ENCODE measurements around the gene CACNA1C. TPM values are rescaled to one million over a fixed set of nuclear protein-coding genes. Genes with fewer than 3 reads are reported as not detected.

Gene CACNA1C
- polyA plus RNA-seq, 1 of the 3 experiments (the other 2 are of a cell fraction): 1.5 TPM

- Histone ChIP-seq H4K20me1 (ENCODE audit: insufficient read depth) (no peaks in the 10 kb centered on the region), H3K9me3 (no peaks in the 10 kb centered on the region), H3K4me3 (ENCODE audit: low read depth in 2 of 2, low read length in 1 of 2) (no peak overlapping the region), H3K4me1 (ENCODE audit: control insufficient read depth in 1 of 2, insufficient read depth in 2 of 2, low read depth in 1 of 2, low read length in 1 of 2) (peaks cover 2 to 21% of the 10 kb centered on the region in 2 experiments; a peak in 2 of 4 replicates), H3K36me3 (replicated peaks in 1 of 2; ENCODE audit: control insufficient read depth in 1 of 2, insufficient read depth in 2 of 2, low read length in 1 of 2) (no peaks in the 10 kb centered on the region), H3F3A (replicated peaks; ENCODE audit: insufficient read depth) (no peaks in the 10 kb centered on the region), H3K27ac (ENCODE audit: low read depth in 2 of 2, low read length in 1 of 2) (no peak overlapping the region), H2AFZ (ENCODE audit: low read depth) (no peak overlapping the region), H3K4me2 (peak overlapping the region; percentile 52; the same call in 1 of the 2 replicates), H3K9me2 (no peaks in the 10 kb centered on the region), H3K27me3 (ENCODE audit: insufficient read depth) (no peaks in the 10 kb centered on the region), H3K79me2 (ENCODE audit: insufficient read depth) (no peaks in the 10 kb centered on the region), H3K9ac (no peak overlapping the region)
- POLR2A ChIA-PET: no interaction called here
- CTCF ChIA-PET: interaction anchor here (1.5 kb wide), 1 partner anchor 198 kb away, joined by 3 read pairs; no protein-coding TSS in a partner anchor
- TF ChIP-seq USF1 (IDR thresholded peaks at IDR 0.05; ENCODE audit: borderline replicate concordance, low read depth): no peak
- no peak for TF ChIP-seq MEF2A (IDR thresholded peaks at IDR 0.05; ENCODE audit: borderline replicate concordance, low read depth)
- TF ChIP-seq USF2 (IDR thresholded peaks at IDR 0.05; ENCODE audit: borderline replicate concordance, low read depth, low read length): no peak
- no peak for TF ChIP-seq FOXM1 (IDR thresholded peaks at IDR 0.05; ENCODE audit: low read depth)
- TF ChIP-seq PBX3 (IDR thresholded peaks at IDR 0.05): no peak
- no peak for DNase-seq
- WGBS (ENCODE audit: low lambda C conversion rate): 89% methylated on average over 5 of the region's 5 CpGs
Measured at GRCh38 chr12:2385529-2385928, 332.7 kb downstream of the CACNA1C start.

- no peak overlapping the region for H3K27ac ChIP-seq (ENCODE audit: low read depth in 2 of 2, low read length in 1 of 2)
- H3K9ac ChIP-seq: no peak overlapping the region
- H3K36me3 ChIP-seq (replicated peaks in 1 of 2; ENCODE audit: control insufficient read depth in 1 of 2, insufficient read depth in 2 of 2, low read length in 1 of 2): no peaks in the 10 kb centered on the region
- no peaks in the 10 kb centered on the region for H4K20me1 ChIP-seq (ENCODE audit: insufficient read depth)
- H3K4me2 ChIP-seq: no peak overlapping the region; the same call in 1 of the 2 replicates
- no peaks in the 10 kb centered on the region for H3F3A ChIP-seq (replicated peaks; ENCODE audit: insufficient read depth)
- ChIA-PET POLR2A (no interaction called here), CTCF (interaction anchor here (1.0 kb wide), 1 partner anchor 8 kb away, joined by 5 read pairs; no protein-coding TSS in a partner anchor)
- 47% methylated on average over 3 of the region's 3 CpGs for WGBS (ENCODE audit: low lambda C conversion rate)
- no peak overlapping the region for H2AFZ ChIP-seq (ENCODE audit: low read depth)
- H3K4me3 ChIP-seq (ENCODE audit: low read depth in 2 of 2, low read length in 1 of 2): no peak overlapping the region
- TF ChIP-seq FOSL2 (IDR thresholded peaks at IDR 0.05; ENCODE audit: borderline replicate concordance, low read depth): no peak
- no peak for DNase-seq
- H3K79me2 ChIP-seq (ENCODE audit: insufficient read depth): no peaks in the 10 kb centered on the region
- peaks cover 2 to 21% of the 10 kb centered on the region in 2 experiments; a peak in 2 of 4 replicates for H3K4me1 ChIP-seq (ENCODE audit: control insufficient read depth in 1 of 2, insufficient read depth in 2 of 2, low read depth in 1 of 2, low read length in 1 of 2)
- H3K9me2 ChIP-seq: no peaks in the 10 kb centered on the region
- no peaks in the 10 kb centered on the region for H3K9me3 ChIP-seq
- H3K27me3 ChIP-seq (ENCODE audit: insufficient read depth): no peaks in the 10 kb centered on the region
Measured at GRCh38 chr12:2386566-2386965, 333.8 kb downstream of the CACNA1C start.

GRCh38 chr12:2387103-2387834 is 334.5 kb downstream of the CACNA1C start:
- ChIA-PET CTCF (interaction anchor here (1.0 kb wide), 1 partner anchor 8 kb away, joined by 5 read pairs; no protein-coding TSS in a partner anchor), POLR2A (no interaction called here)
- no peaks in the 10 kb centered on the region for H3K79me2 ChIP-seq (ENCODE audit: insufficient read depth)
- H3K27me3 ChIP-seq (ENCODE audit: insufficient read depth): no peaks in the 10 kb centered on the region
- H4K20me1 ChIP-seq (ENCODE audit: insufficient read depth): no peaks in the 10 kb centered on the region
- H3K4me2 ChIP-seq: no peak overlapping the region; the same call in 1 of the 2 replicates
- DNase-seq: no peak
- H3K36me3 ChIP-seq (replicated peaks in 1 of 2; ENCODE audit: control insufficient read depth in 1 of 2, insufficient read depth in 2 of 2, low read length in 1 of 2): no peaks in the 10 kb centered on the region
- H3K9me3 ChIP-seq: no peaks in the 10 kb centered on the region
- H2AFZ ChIP-seq (ENCODE audit: low read depth): no peak overlapping the region
- H3K9ac ChIP-seq: no peak overlapping the region
- peaks cover 2 to 21% of the 10 kb centered on the region in 2 experiments; a peak in 2 of 4 replicates for H3K4me1 ChIP-seq (ENCODE audit: control insufficient read depth in 1 of 2, insufficient read depth in 2 of 2, low read depth in 1 of 2, low read length in 1 of 2)
- no peak overlapping the region for H3K4me3 ChIP-seq (ENCODE audit: low read depth in 2 of 2, low read length in 1 of 2)
- no peaks in the 10 kb centered on the region for H3K9me2 ChIP-seq
- H3K27ac ChIP-seq (ENCODE audit: low read depth in 2 of 2, low read length in 1 of 2): no peak overlapping the region
- H3F3A ChIP-seq (replicated peaks; ENCODE audit: insufficient read depth): no peaks in the 10 kb centered on the region
- 68% methylated on average over 11 of the region's 12 CpGs for WGBS (ENCODE audit: low lambda C conversion rate)
- no peak for TF ChIP-seq USF2 (IDR thresholded peaks at IDR 0.05; ENCODE audit: borderline replicate concordance, low read depth, low read length)
- TF ChIP-seq SMC3 (IDR thresholded peaks at IDR 0.05; ENCODE audit: low read depth, low read length): no peak
- TF ChIP-seq NRF1 (IDR thresholded peaks at IDR 0.05; ENCODE audit: low read depth, low read length): no peak
- no peak for TF ChIP-seq RFX5 (IDR thresholded peaks at IDR 0.05; ENCODE audit: low read length)
- TF ChIP-seq CHD2 (IDR thresholded peaks at IDR 0.05; ENCODE audit: low read length, partially characterized antibody): no peak
- TF ChIP-seq FOXM1 (IDR thresholded peaks at IDR 0.05; ENCODE audit: low read depth): no peak
- no peak for TF ChIP-seq GABPA (IDR thresholded peaks at IDR 0.05; ENCODE audit: low read depth)
- no peak for TF ChIP-seq MAX (IDR thresholded peaks at IDR 0.05; ENCODE audit: low read depth)
- TF ChIP-seq FOXJ3 (CRISPR knock-in tag; IDR thresholded peaks at IDR 0.05): no peak
- no peak for TF ChIP-seq RCOR1 (IDR thresholded peaks at IDR 0.05; ENCODE audit: low read length)
- no peak for TF ChIP-seq TCF12 (IDR thresholded peaks at IDR 0.05)
- no peak for TF ChIP-seq TAF1 (IDR thresholded peaks at IDR 0.05; ENCODE audit: borderline replicate concordance, low read depth, low read length)
